RWPE2 (cell line): Measurements from ENCODE around the gene IL13.

Source experiments
- ATAC-seq: fragments of 200-7000 bp; cut with Tn5 transposase; 3 replicates; pipeline ENCODE4 v1.9.1; 2021; ENCODE audit warnings: low read depth
- DNase-seq: peaks from one replicate; pipeline ENCODE4 v3.0.0-alpha.2; 2020; ENCODE audit warnings: low spot score
- H3K27ac ChIP-seq: fragments of 450-650 bp; 2 replicates; pipeline ENCODE4 v1.5.1; 2017; ENCODE audit warnings: mild to moderate bottlenecking; ENCODE audit not compliant: poor library complexity, severe bottlenecking
- H3K27me3 ChIP-seq: fragments of 250-450 bp; sonication (Bioruptor Pico); 2 replicates; pipeline ENCODE4 v1.5.1; 2021; ENCODE audit warnings: mild to moderate bottlenecking, moderate library complexity; ENCODE audit not compliant: insufficient read depth, poor library complexity, severe bottlenecking
- H3K36me3 ChIP-seq: fragments of 250-450 bp; sonication (Bioruptor Pico); 2 replicates; pipeline ENCODE4 v1.5.1; 2020; ENCODE audit warnings: low read depth, mild to moderate bottlenecking, moderate library complexity
- H3K4me1 ChIP-seq: fragments of 250-450 bp; sonication (Bioruptor Pico); 2 replicates; pipeline ENCODE4 v1.5.1; 2021; ENCODE audit warnings: mild to moderate bottlenecking, moderate library complexity; ENCODE audit not compliant: insufficient read depth, poor library complexity, severe bottlenecking
- H3K4me3 ChIP-seq: fragments of 250-450 bp; sonication (Bioruptor Pico); 2 replicates; pipeline ENCODE4 v1.5.1; 2021; ENCODE audit warnings: mild to moderate bottlenecking, moderate library complexity; ENCODE audit not compliant: severe bottlenecking
- H3K9me3 ChIP-seq: fragments of 250-450 bp; sonication (Bioruptor Pico); 2 replicates; pipeline ENCODE4 v1.5.1; 2021; ENCODE audit warnings: mild to moderate bottlenecking, moderate library complexity; ENCODE audit not compliant: severe bottlenecking
- CTCF ChIP-seq: fragments of 450-650 bp; IDR thresholded peaks from one replicate; pipeline ENCODE4 v1.5.1; 2017; ENCODE audit warnings: mild to moderate bottlenecking, moderate library complexity; ENCODE audit not compliant: poor library complexity, severe bottlenecking

The IL13 gene

GRCh38 chr5:132663771-132664695, 6.1 kb downstream of the IL13 start:
- Histone ChIP-seq H3K36me3 (no peaks in the 10 kb centered on the region), H3K4me3 (no peak overlapping the region), H3K9me3 (no peaks in the 10 kb centered on the region), H3K4me1 (no peaks in the 10 kb centered on the region), H3K27ac (no peak overlapping the region), H3K27me3 (no peaks in the 10 kb centered on the region)
- ATAC-seq = no peak
- TF ChIP-seq CTCF = no peak
- DNase-seq = no peak

- Histone ChIP-seq H3K4me3 (no peak overlapping the region), H3K36me3 (no peaks in the 10 kb centered on the region), H3K9me3 (no peaks in the 10 kb centered on the region), H3K27me3 (no peaks in the 10 kb centered on the region), H3K4me1 (no peaks in the 10 kb centered on the region), H3K27ac (no peak overlapping the region)
- no peak for TF ChIP-seq CTCF
- DNase-seq (no peak), ATAC-seq (no peak)
These were observed 6.8 kb downstream of the IL13 start for GRCh38 chr5:132664696-132665209.

- ATAC-seq = no peak
These were observed 7.7 kb downstream of the IL13 start for GRCh38 chr5:132665574-132666080.

GRCh38 chr5:132666310-132667123, 8.5 kb downstream of the IL13 start:
- no peak overlapping the region for H3K27ac ChIP-seq

More at GRCh38 chr5:132665574-132666080, 7.7 kb downstream of the IL13 start:
- H3K9me3 ChIP-seq = no peaks in the 10 kb centered on the region
- TF ChIP-seq CTCF = no peak
- no peak for DNase-seq
- H3K27me3 ChIP-seq = no peaks in the 10 kb centered on the region
- H3K4me1 ChIP-seq = no peaks in the 10 kb centered on the region
- H3K4me3 ChIP-seq = no peak overlapping the region
- H3K36me3 ChIP-seq = no peaks in the 10 kb centered on the region
- no peak overlapping the region for H3K27ac ChIP-seq

More at GRCh38 chr5:132666310-132667123, 8.5 kb downstream of the IL13 start:
- Histone ChIP-seq H3K27me3 (no peaks in the 10 kb centered on the region), H3K4me3 (no peak overlapping the region), H3K4me1 (no peaks in the 10 kb centered on the region), H3K36me3 (no peaks in the 10 kb centered on the region), H3K9me3 (no peaks in the 10 kb centered on the region)
- no peak for ATAC-seq
- no peak for TF ChIP-seq CTCF
- no peak for DNase-seq
